Pancreas (tissue), 10 donors: ENCODE results near the gene COX4I1. TPM values are rescaled to one million over a fixed set of nuclear protein-coding genes. Genes with fewer than 3 reads are reported as not detected.

ENCODE experiments used
- ATAC-seq, 4 donors: fragments of 200-7000 bp; cut with Tn5 transposase; one replicate each; pipeline versions ENCODE4 v1.8.0 to v1.9.1; 2020; ENCODE audit warnings: mild to moderate bottlenecking in 4 of 4, moderate library complexity in 4 of 4
- DNase-seq, 6 donors: peaks; one replicate each; pipeline ENCODE4 v3.0.0-alpha.2; 2020
- FAIRE-seq: peaks from 2 replicates; lab custom pipeline; 2012; peaks lifted over from hg19 to GRCh38; lab: Jason Lieb, UNC
- H3K27ac ChIP-seq, 4 donors: fragments of 200-600 bp; sonication (generic); 1 replicate in 3 of 4; 2 replicates in 1 of 4; pipeline versions ENCODE4 v1.5.0 to v1.8.0; 2020
- H3K27me3 ChIP-seq, 4 donors: fragments of 200-600 bp; one replicate each; pipeline ENCODE4 v1.8.0; 2021
- H3K36me3 ChIP-seq, 3 donors: fragments of 200-600 bp; sonication (generic) in 1 of 3; one replicate each; pipeline versions ENCODE4 v1.5.0 to v1.8.0; 2020 to 2021
- H3K4me1 ChIP-seq, 3 donors: fragments of 200-600 bp; one replicate each; pipeline ENCODE4 v1.8.0; 2021
- H3K4me3 ChIP-seq, 4 donors: fragments of 200-600 bp; sonication (generic) in 2 of 4; one replicate each; pipeline versions ENCODE4 v1.5.0 to v1.8.0; 2020 to 2021
- H3K9me3 ChIP-seq, 4 donors: fragments of 200-600 bp; one replicate each; pipeline ENCODE4 v1.8.0; 2021
- CTCF ChIP-seq, 4 donors: fragments of 200-600 bp; sonication (generic) in 3 of 4; IDR thresholded peaks; one replicate each; pipeline versions ENCODE4 v1.5.0 to v1.8.0; 2021; ENCODE audit warnings: antibody characterized with exemption in 4 of 4
- WGBS, 2 donors: extraction: QIAGEN DNeasy Blood & Tissue Kit; methylation state at CpG; one replicate each; pipeline ENCODE4 v1.1.7; 2013; 5-methylcytosine and 5-hydroxymethylcytosine counted together
- intact Hi-C, 3 donors: fragments of 100-400 bp; cut with DNase I; formaldehyde crosslinking; loops; one replicate each; pipeline versions ENCODE4 v1.11.1 to v1.14.2; 2022
- polyA plus RNA-seq, 2 donors: library from polyadenylated mRNA; stranded (reverse); fragments of 200-250 nt; gene quantifications; one replicate each; pipeline ENCODE4 v1.2.3, GENCODE V29; 2013
- total RNA-seq, 6 donors: library from RNA; stranded (reverse); fragmentation: NEBNext Ultra II Directional in 4 of 6; extraction: Animal tissue kit (Norgen Biotek cat#: 25700) in 4 of 6; gene quantifications; one replicate each; pipeline versions ENCODE4 v1.2.1 to v1.2.4, GENCODE V29; 2021 to 2023
- donor health status: healthy with polysubstance abuse.
- donor health status: DM: no; HTN: no; CAD: no; lungs with moderate emphysema.
- donor health status: DM: no; HTN: no; CAD: no.
- donor health status: control.
- donor health status: control.
- donor health status: Bipolar disorder and iron deficiency.
- donor health status: DM: yes; HTN: yes; CAD: no.
- donor health status: DM: no; HTN: no; CAD: no.
- donor health status: DM: no; HTN: no; CAD: no.
- donor health status: DM: yes; HTN: yes; CAD: no.

The COX4I1 gene
- total and polyA plus RNA-seq, 8 donors = 198 to 510 (median 260) TPM

DNA sequence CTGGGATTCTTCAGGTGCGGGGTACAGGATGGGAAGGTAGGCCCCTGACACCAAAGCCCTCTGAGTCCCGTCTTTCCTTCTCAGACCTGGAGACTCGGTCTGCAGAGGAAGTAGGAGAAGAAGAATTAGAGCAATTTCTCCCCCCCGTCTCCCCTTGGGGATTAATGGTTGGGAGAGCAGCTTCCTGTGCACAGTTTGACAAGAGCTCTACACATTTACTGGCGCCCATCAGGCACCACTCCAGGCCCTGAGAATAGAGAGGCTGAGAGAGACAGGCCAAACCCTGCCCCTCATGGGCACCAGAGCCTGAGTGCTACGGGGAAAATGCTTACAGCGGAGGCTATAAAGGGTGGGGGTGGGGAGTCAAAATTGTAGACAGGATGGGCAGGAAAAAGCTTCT, 45.1 kb upstream of the COX4I1 start:
- H3K27ac ChIP-seq = no peak overlapping the region
- no peaks in the 10 kb centered on the region for H3K27me3 ChIP-seq
- H3K4me3 ChIP-seq = no peak overlapping the region
- no peaks in the 10 kb centered on the region for H3K36me3 ChIP-seq
- H3K4me1 ChIP-seq = peaks cover 28 to 44% (median 40%) of the 10 kb centered on the region in 3 donors
- DNase-seq (no peak), ATAC-seq (no peak), FAIRE-seq (no peak)
- H3K9me3 ChIP-seq = no peaks in the 10 kb centered on the region
- no peak for TF ChIP-seq CTCF (IDR thresholded peaks at IDR 0.05)
- WGBS, 2 donors = 78 to 80% methylated on average over 7 of the region's 7 CpGs
- intact Hi-C loops = no loop called here

DNA sequence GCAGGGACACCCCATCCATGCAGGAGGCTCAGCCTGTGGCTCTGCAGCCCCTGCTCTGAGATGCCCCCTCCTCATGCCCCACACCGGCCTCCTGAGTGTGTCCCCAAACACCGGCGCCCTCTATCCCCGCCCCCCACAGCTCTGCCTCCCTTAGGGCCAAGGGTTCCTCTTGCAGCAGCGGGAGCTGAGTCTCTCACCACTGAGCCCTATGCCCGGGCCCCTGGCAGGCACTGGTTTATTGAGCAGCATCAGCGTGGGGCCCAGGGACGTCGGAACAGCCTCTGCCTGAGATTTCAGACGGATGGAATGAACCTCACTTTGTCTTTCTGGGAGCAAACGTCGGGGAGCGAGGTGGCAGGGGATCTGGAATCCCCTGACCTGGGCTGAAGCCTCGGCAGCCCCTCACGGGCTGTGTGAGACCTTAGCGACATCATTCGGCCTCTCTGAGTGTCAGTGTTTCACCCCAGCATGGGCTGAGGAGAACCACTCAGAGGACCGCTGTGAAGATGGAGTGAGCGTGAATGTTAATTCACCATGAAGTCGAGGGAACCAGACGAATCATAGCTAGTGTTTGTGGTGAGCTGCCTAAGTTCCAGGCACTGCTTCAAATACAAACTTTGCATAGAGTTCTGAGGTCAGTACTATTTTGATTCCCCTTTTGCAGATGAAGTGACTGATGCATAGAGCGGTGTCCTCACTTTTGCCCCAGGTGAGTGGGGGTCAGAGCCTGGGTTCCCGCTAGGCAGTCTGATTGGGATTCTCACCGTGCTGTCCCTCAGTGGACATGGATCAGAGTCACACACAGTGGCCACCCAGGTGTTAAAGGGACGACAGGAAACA, 43.3 kb upstream of the COX4I1 start:
- 85 to 86% methylated on average over 22 to 25 of the region's 25 CpGs for WGBS, 2 donors
- no peaks in the 10 kb centered on the region for H3K36me3 ChIP-seq
- no peak overlapping the region for H3K4me3 ChIP-seq
- TF ChIP-seq CTCF (IDR thresholded peaks at IDR 0.05) = no peak
- H3K9me3 ChIP-seq = no peaks in the 10 kb centered on the region
- FAIRE-seq (no peak), ATAC-seq (no peak), DNase-seq (no peak)
- H3K27me3 ChIP-seq = no peaks in the 10 kb centered on the region
- H3K4me1 ChIP-seq = peaks cover 18 to 35% (median 33%) of the 10 kb centered on the region in 3 donors
- intact Hi-C loops = no loop called here
- H3K27ac ChIP-seq = no peak overlapping the region

- intact Hi-C loops = no loop called here
- Histone ChIP-seq H3K9me3 (no peaks in the 10 kb centered on the region), H3K4me1 (peaks cover 14 to 23% (median 21%) of the 10 kb centered on the region in 3 donors), H3K36me3 (no peaks in the 10 kb centered on the region), H3K4me3 (no peak overlapping the region), H3K27ac (no peak overlapping the region), H3K27me3 (no peaks in the 10 kb centered on the region)
- TF ChIP-seq CTCF (IDR thresholded peaks at IDR 0.05) = no peak
- WGBS, 2 donors = 26 to 27% methylated on average over 7 of the region's 7 CpGs
- ATAC-seq (no peak), FAIRE-seq (no peak), DNase-seq (no peak)
Measured at GRCh38 chr16:85757341-85757822, 42.1 kb upstream of the COX4I1 start.

- WGBS, 2 donors = 82% methylated on average over 16 of the region's 16 CpGs
Measured at GRCh38 chr16:85759136-85759535, 40.4 kb upstream of the COX4I1 start.

More at GRCh38 chr16:85759136-85759535, 40.4 kb upstream of the COX4I1 start:
- H3K9me3 ChIP-seq = no peaks in the 10 kb centered on the region
- intact Hi-C loops = no loop called here
- FAIRE-seq = no peak
- H3K27me3 ChIP-seq = no peaks in the 10 kb centered on the region
- H3K4me3 ChIP-seq = no peak overlapping the region
- ATAC-seq = no peak
- peaks cover under 1 to 9% (median 8%) of the 10 kb centered on the region in 3 donors for H3K4me1 ChIP-seq
- H3K36me3 ChIP-seq = no peaks in the 10 kb centered on the region
- no peak for TF ChIP-seq CTCF (IDR thresholded peaks at IDR 0.05)
- DNase-seq = no peak
- H3K27ac ChIP-seq = no peak overlapping the region
